Progenitor cell of endocrine pancreas (in vitro differentiated cells): ENCODE measurements around the gene KIFC1. TPM values are rescaled to one million over a fixed set of nuclear protein-coding genes. Genes with fewer than 3 reads are reported as not detected.
"Not testable (repeated sequence)": the region's sequence is repeated elsewhere in the genome, so short reads cannot be mapped to it uniquely, and the experiment has no call there.

Experiments used
- DNase-seq: peaks from one replicate; pipeline ENCODE4 v3.0.0; 2021; ENCODE audit warnings: low spot score; ENCODE audit not compliant: unreplicated experiment
- H3K27ac Mint-ChIP-seq: 2 replicates; pipeline ENCODE4 v1.8.0; 2021; ENCODE audit warnings: mild to moderate bottlenecking, moderate library complexity, mixed read lengths
- H3K27me3 Mint-ChIP-seq: 2 replicates; pipeline ENCODE4 v1.8.0; 2021; ENCODE audit warnings: mixed read lengths
- H3K36me3 Mint-ChIP-seq: 2 replicates; pipeline ENCODE4 v1.8.0; 2022; ENCODE audit warnings: mixed read lengths; ENCODE audit not compliant: insufficient read depth
- H3K4me1 Mint-ChIP-seq: 2 replicates; pipeline ENCODE4 v1.8.0; 2021; ENCODE audit warnings: low read depth, mixed read lengths
- H3K4me3 Mint-ChIP-seq: 2 replicates; pipeline ENCODE4 v1.8.0; 2021; ENCODE audit warnings: low read depth, mild to moderate bottlenecking, moderate library complexity, mixed read lengths
- H3K9me3 Mint-ChIP-seq: 2 replicates; pipeline ENCODE4 v1.8.0; 2021; ENCODE audit warnings: low read depth, mixed read lengths
- total RNA-seq: library from RNA; stranded (reverse); gene quantifications from 2 replicates; pipeline ENCODE4 v1.2.1, GENCODE V29; 2021
- TF ChIP-seq, protein P1 (sequence below): fragments of 200-600 bp; sonication (generic); IDR thresholded peaks from one replicate; pipeline ENCODE4 v1.5.0; 2021; ENCODE audit warnings: antibody characterized with exemption, mild to moderate bottlenecking; ENCODE audit not compliant: unreplicated experiment

Gene KIFC1
- total RNA-seq, 1 donor from 2014 or later, result 46.6 TPM

DNA sequence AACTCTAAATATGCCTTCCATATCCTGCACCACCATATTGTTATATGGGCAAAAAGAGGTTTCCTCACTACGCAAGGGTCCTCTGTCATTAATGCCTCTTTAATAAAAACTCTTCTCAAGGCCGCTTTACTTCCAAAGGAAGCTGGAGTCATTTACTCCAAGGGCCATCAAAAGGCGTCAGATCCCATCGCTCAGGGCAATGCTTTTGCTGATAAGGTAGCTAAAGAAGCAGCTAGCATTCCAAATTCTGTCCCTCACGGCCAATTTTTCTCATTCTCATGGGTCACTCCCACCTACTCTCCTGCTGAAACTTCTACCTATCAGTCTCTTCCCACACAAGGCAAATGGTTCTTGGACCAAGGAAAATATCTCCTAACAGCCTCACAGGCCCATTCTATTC is 43.8 kb upstream of the KIFC1 start:
- Mint-ChIP-seq H3K36me3 (no peaks in the 10 kb centered on the region), H3K4me1 (peaks cover 23% of the 10 kb centered on the region), H3K4me3 (no peak overlapping the region), H3K9me3 (no peaks in the 10 kb centered on the region), H3K27me3 (peaks cover 28% of the 10 kb centered on the region), H3K27ac (no peak overlapping the region)
- TF ChIP-seq, protein P1, sequence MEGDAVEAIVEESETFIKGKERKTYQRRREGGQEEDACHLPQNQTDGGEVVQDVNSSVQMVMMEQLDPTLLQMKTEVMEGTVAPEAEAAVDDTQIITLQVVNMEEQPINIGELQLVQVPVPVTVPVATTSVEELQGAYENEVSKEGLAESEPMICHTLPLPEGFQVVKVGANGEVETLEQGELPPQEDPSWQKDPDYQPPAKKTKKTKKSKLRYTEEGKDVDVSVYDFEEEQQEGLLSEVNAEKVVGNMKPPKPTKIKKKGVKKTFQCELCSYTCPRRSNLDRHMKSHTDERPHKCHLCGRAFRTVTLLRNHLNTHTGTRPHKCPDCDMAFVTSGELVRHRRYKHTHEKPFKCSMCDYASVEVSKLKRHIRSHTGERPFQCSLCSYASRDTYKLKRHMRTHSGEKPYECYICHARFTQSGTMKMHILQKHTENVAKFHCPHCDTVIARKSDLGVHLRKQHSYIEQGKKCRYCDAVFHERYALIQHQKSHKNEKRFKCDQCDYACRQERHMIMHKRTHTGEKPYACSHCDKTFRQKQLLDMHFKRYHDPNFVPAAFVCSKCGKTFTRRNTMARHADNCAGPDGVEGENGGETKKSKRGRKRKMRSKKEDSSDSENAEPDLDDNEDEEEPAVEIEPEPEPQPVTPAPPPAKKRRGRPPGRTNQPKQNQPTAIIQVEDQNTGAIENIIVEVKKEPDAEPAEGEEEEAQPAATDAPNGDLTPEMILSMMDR, result no peak
- DNase-seq, result no peak

DNA sequence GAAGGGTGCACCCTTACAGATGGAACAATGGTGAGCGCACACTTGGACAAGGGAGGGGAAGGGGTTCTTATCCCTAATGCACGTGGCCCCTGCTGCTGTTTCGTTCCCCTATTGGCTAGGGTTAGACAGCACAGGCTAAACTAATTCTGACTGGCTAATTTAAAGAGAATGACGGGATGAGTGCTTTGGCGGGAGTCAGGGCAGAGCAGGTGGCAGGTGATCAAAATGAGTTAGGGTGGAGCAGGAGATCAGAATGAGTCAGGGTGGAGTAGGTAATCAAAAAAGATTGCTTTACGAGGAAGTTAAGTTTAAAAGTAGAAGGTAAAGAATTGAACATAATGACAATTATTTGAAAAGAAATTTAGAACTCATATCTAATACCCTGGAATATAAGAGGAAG is 35.8 kb upstream of the KIFC1 start:
- H3K4me3 Mint-ChIP-seq, H3K27me3 Mint-ChIP-seq, H3K36me3 Mint-ChIP-seq, DNase-seq, H3K9me3 Mint-ChIP-seq, H3K4me1 Mint-ChIP-seq: not testable (repeated sequence)
- peak overlapping the region; percentile 71 for H3K27ac Mint-ChIP-seq

DNA sequence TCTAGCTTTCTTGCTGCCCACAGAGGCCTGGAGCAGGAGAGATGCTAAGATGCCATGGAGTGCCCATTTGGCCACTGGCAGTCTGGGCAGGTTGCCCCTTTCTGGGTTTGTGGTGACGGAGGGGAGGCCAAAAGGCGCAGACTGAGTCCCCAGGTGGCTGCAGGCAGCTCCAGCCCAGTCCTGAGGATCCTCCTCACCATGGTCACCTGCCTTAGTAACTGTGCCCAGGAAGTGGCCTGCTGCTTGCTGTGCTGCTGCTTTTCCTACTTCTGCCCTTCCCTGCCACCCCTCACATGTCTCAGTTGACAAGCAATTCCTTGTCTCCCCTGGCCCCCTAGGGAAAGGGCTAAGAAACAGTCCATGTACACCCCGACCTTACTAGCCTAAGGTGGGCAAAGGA is 35.3 kb upstream of the KIFC1 start:
- DNase-seq, result no peak
- Mint-ChIP-seq H3K27me3 (no peaks in the 10 kb centered on the region), H3K27ac (no peak overlapping the region), H3K9me3 (no peaks in the 10 kb centered on the region), H3K4me3 (no peak overlapping the region), H3K4me1 (peaks cover 8% of the 10 kb centered on the region), H3K36me3 (no peaks in the 10 kb centered on the region)
- TF ChIP-seq, protein P1, result no peak

DNA sequence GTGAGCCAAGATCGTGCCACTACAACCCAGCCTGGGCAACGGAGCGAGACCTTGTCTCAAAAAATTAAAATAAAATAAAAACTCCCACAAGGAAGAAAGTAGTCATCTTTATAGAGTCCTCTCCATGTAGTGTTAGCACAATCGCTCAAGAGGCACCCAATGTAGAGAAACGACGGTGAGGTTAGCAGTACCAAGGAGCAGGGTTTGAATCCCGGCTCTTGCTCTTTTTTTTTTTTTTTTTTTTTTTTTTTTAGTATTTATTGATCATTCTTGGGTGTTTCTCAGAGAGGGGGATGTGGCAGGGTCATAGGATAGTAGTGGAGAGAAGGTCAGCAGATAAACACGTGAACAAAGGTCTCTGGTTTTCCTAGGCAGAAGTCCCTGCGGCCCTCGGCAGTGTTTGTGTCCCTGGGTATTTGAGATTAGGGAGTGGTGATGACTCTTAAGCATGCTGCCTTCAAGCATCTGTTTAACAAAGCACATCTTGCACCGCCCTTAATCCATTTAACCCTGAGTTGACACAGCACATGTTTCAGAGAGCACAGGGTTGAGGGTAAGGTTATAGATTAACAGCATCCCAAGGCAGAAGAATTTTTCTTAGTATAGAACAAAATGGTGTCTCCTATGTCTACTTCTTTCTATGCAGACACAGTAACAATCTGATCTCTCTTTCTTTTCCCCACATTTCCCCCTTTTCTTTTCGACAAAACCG is 34.3 kb upstream of the KIFC1 start:
- Mint-ChIP-seq H3K4me1 (peaks cover 17% of the 10 kb centered on the region), H3K27ac (peak overlapping the region; percentile 92)
- H3K36me3 Mint-ChIP-seq, H3K4me3 Mint-ChIP-seq, H3K9me3 Mint-ChIP-seq, DNase-seq, H3K27me3 Mint-ChIP-seq: not testable (repeated sequence)

DNA sequence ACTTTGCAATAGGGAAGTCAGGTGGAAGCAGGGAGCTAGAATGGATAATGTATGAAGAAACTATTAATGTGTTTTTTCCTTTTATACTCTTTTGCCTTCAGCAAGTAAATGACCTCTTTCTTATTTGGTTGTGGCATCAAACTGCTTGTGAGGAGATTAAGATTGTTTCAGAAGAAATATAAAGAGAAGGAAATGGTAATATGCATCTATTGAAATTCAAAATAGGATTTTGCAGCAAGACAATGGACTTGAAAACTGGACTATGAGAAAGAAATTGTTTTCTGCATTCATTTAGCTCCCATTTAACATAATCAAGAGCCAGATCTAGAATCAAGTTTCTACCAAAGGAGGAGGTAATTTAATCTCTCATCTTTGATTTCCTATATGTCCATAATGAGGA is 32.3 kb upstream of the KIFC1 start:
- no peak overlapping the region for H3K4me3 Mint-ChIP-seq
- no peak overlapping the region for H3K27ac Mint-ChIP-seq
- H3K27me3 Mint-ChIP-seq, result no peaks in the 10 kb centered on the region
- DNase-seq, result no peak
- no peaks in the 10 kb centered on the region for H3K36me3 Mint-ChIP-seq
- H3K9me3 Mint-ChIP-seq, result peaks cover 4% of the 10 kb centered on the region
- TF ChIP-seq, protein P1, result no peak
- peaks cover 24% of the 10 kb centered on the region for H3K4me1 Mint-ChIP-seq

DNA sequence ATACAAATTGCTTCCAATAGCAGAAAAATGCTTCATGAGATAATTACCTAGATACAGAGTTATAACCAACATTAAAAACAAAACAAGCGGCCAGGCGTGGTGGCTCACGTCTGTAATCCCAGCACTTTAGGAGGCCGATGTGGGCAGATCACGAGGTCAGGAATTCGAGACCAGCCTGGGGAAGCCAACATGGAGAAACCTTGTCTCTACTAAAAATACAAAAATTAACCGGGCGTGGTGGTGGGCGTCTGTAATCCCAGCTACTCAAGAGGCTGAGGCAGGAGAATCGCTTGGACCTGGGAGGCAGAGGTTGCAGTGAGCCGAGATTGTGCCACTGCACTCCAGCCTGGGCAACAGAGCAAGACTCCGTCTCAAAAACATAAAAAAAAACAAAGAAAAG is 28.1 kb upstream of the KIFC1 start:
- DNase-seq, H3K36me3 Mint-ChIP-seq, H3K9me3 Mint-ChIP-seq, H3K27me3 Mint-ChIP-seq, H3K4me3 Mint-ChIP-seq, H3K27ac Mint-ChIP-seq: not testable (repeated sequence)
- peaks cover 18% of the 10 kb centered on the region for H3K4me1 Mint-ChIP-seq

DNA sequence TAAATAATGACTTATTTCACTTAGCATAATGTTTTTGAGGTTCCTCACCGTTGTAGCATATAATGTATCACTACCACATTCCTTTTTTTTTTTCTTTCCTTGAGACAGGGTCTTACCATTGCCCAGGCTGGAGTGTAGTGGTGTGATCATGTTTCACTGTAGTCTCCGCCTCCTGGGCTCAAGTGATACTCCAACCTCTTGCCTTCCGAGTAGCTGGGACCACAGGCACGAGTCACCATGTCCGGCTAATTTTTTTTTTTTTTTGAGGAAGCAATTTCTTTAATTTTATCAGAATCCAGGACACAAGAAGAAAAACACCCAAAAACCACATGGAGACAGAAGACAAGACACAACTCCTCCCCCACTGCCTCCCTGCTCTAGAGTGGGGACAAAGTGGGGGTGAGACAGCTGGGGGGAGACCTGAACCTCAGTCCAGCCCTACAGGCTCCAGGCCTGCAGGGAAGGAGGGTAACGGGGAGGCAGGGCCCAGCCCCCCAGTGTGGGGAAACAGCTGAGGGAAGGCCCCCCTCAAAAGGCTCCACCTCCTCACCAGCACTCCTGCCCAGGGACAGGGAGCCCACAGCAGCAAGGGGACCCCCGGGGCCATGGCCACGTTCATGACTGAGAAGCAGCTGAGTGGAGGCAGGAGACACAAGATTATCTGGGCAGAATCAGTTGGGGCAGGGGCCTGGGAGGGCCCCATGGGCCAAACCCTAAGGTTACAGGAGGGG is 27.0 kb upstream of the KIFC1 start:
- H3K36me3 Mint-ChIP-seq, DNase-seq, H3K9me3 Mint-ChIP-seq, H3K27me3 Mint-ChIP-seq: not testable (repeated sequence)
- peak overlapping the region; percentile 79 for H3K27ac Mint-ChIP-seq
- H3K4me3 Mint-ChIP-seq, result peak overlapping the region; percentile 38
- peaks cover 18% of the 10 kb centered on the region for H3K4me1 Mint-ChIP-seq
